Esophagus squamous epithelium (tissue), 4 donors: ENCODE results near the gene ETS2.

ENCODE experiments used
- CTCF ChIP-seq, 6 experiments: fragments of 450-650 bp in 4 of 6; fragments of 200-600 bp in 2 of 6; sonication (generic) in 2 of 6; IDR thresholded peaks; one replicate each; pipeline ENCODE4 v1.5.1; 2016 to 2019; ENCODE audit warnings: antibody characterized with exemption in 6 of 6, mild to moderate bottlenecking in 4 of 6, moderate library complexity in 4 of 6
- POLR2A ChIP-seq, 4 donors: fragments of 450-650 bp; IDR thresholded peaks; one replicate each; pipeline ENCODE4 v1.6.1; 2017; ENCODE audit warnings: antibody characterized with exemption in 4 of 4, mild to moderate bottlenecking in 4 of 4, moderate library complexity in 3 of 4

GRCh38 chr21:38807986-38808385 lies 2.3 kb downstream of the ETS2 start:
- TF ChIP-seq CTCF (IDR thresholded peaks at IDR 0.05) (no peak), POLR2A (IDR thresholded peaks at IDR 0.05) (no peak)
